ENCODE data around the gene TRIM22. TPM values are rescaled to one million over a fixed set of nuclear protein-coding genes. Genes with fewer than 3 reads are reported as not detected.

Gene TRIM22
- total and polyA plus RNA-seq, 4 donors = 11.8 to 26.0 (median 19.9) TPM

DNA sequence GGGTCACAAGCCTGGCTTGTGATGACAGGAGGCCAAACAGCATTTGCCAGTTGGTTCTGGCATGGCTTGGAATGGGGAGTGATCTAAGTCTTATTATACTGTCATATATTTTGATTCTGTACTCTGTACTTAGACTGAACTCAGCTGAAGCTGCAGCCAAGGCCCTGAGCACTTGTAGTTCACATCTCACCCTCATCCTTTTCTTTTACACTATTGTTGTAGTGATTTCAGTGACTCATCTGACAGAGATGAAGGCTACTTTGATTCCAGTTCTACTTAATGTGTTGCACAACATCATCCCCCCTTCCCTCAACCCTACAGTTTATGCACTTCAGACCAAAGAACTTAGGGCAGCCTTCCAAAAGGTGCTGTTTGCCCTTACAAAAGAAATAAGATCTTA, 47.5 kb downstream of the TRIM22 start:
- no peak for DNase-seq (ENCODE audit: low read depth in 4 of 6, low spot score in 6 of 6)
- Histone ChIP-seq H3K27me3 (ENCODE audit: control insufficient read depth, insufficient read depth, low read length) (no peaks in the 10 kb centered on the region), H3K9me3 (ENCODE audit: control insufficient read depth, insufficient read depth, low read length) (peaks cover 3% of the 10 kb centered on the region), H3K4me3 (ENCODE audit: low read depth, low read length) (no peak overlapping the region), H3K36me3 (ENCODE audit: control insufficient read depth, insufficient read depth, low read length) (no peaks in the 10 kb centered on the region), H3K4me1 (ENCODE audit: control insufficient read depth, insufficient read depth, low read length) (no peaks in the 10 kb centered on the region), H3K27ac (ENCODE audit: low read depth, low read length) (no peak overlapping the region)

DNA sequence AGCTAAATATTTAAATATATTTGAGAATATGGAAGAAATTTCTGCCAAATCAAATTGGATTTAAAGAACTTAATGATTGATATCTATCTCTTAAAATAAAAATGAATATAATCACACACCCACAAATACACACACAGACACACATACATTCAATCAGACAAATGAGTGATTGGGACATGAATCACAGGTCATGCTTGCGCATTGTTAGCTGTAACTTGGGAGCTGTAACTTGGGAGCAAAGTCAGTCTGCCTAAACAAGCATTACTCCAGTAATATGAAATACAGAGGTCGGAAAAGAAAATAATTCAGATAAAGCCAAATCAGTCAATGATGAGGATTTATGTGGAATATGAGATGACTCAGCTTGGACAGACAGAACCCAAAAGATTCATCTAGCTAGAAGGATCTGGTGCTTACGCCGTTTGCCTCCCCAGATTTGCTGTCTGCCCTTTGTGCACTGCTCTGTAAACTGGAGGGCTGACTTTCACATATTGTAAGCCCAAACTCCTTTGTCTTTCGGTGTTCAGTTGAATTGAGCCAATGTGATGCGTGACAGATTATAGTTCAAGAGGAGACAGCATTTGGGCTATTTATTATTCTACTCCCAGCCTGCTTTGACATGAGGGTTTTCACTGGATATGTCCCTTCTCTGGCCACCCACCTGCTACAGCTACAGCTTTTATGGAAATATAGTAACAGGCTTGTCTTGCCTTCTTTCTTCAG, 48.2 kb downstream of the TRIM22 start:
- H3K27ac ChIP-seq (ENCODE audit: low read depth, low read length) = no peak overlapping the region
- H3K36me3 ChIP-seq (ENCODE audit: control insufficient read depth, insufficient read depth, low read length) = no peaks in the 10 kb centered on the region
- no peaks in the 10 kb centered on the region for H3K4me1 ChIP-seq (ENCODE audit: control insufficient read depth, insufficient read depth, low read length)
- 32% methylated on average over 2 of the region's 6 CpGs for WGBS (ENCODE audit: insufficient coverage)
- no peak overlapping the region for H3K4me3 ChIP-seq (ENCODE audit: low read depth, low read length)
- peaks cover 5% of the 10 kb centered on the region for H3K9me3 ChIP-seq (ENCODE audit: control insufficient read depth, insufficient read depth, low read length)
- peak in 1 of 6 donors; percentile 5 for DNase-seq (ENCODE audit: low read depth in 4 of 6, low spot score in 6 of 6)
- H3K27me3 ChIP-seq (ENCODE audit: control insufficient read depth, insufficient read depth, low read length) = no peaks in the 10 kb centered on the region

DNA sequence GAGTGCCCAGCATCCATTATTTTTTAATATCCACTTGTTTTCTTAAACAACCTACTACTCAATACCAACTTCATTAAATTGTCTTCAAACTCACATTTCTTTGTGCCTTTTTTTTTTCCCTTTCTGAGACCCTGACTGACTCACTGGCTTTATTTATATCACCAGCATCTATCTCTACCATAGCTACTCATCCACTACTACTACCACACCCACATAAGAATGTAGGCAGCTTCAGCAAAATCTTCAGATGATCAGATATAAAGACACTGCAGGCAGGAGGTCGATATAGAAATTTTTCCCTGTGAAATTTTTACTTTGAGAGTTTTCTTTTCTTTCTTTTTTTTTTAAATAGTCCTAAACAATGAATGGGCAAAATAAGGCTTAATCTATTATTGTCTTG, 48.8 kb downstream of the TRIM22 start:
- Histone ChIP-seq H3K36me3 (ENCODE audit: control insufficient read depth, insufficient read depth, low read length) (no peaks in the 10 kb centered on the region), H3K4me1 (ENCODE audit: control insufficient read depth, insufficient read depth, low read length) (no peaks in the 10 kb centered on the region), H3K27ac (ENCODE audit: low read depth, low read length) (no peak overlapping the region), H3K27me3 (ENCODE audit: control insufficient read depth, insufficient read depth, low read length) (no peaks in the 10 kb centered on the region), H3K4me3 (ENCODE audit: low read depth, low read length) (no peak overlapping the region), H3K9me3 (ENCODE audit: control insufficient read depth, insufficient read depth, low read length) (peaks cover 5% of the 10 kb centered on the region)
- WGBS (ENCODE audit: insufficient coverage) = no CpG with 5 or more reads among the region's 1 CpG
- no peak for DNase-seq (ENCODE audit: low read depth in 4 of 6, low spot score in 6 of 6)

DNA sequence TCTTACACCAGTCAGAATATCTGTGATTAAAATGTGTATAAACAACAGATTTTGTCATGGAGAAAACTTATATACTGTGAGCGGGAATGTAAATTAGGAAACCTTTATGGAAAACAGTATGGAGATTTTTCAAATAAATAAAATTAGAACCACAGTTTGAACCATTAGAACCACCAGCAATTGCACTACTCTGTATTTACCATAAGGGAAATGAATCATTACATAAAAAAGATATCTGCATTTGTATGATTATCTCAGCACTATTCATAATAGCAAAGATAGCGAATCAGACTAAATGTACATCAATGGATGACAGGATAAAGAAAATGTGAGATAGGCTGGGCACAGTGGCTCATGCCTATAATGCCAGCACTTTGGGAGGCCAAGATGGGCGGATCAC, 57.0 kb downstream of the TRIM22 start:
- H3K27ac ChIP-seq (ENCODE audit: low read depth, low read length) = no peak overlapping the region
- no peak for DNase-seq (ENCODE audit: low read depth in 4 of 6, low spot score in 6 of 6)
- no CpG with 5 or more reads among the region's 3 CpGs for WGBS (ENCODE audit: insufficient coverage)
- no peak overlapping the region for H3K4me3 ChIP-seq (ENCODE audit: low read depth, low read length)
- H3K9me3 ChIP-seq (ENCODE audit: control insufficient read depth, insufficient read depth, low read length) = peaks cover 2% of the 10 kb centered on the region
- H3K4me1 ChIP-seq (ENCODE audit: control insufficient read depth, insufficient read depth, low read length) = no peaks in the 10 kb centered on the region
- H3K36me3 ChIP-seq (ENCODE audit: control insufficient read depth, insufficient read depth, low read length) = no peaks in the 10 kb centered on the region
- no peaks in the 10 kb centered on the region for H3K27me3 ChIP-seq (ENCODE audit: control insufficient read depth, insufficient read depth, low read length)

DNA sequence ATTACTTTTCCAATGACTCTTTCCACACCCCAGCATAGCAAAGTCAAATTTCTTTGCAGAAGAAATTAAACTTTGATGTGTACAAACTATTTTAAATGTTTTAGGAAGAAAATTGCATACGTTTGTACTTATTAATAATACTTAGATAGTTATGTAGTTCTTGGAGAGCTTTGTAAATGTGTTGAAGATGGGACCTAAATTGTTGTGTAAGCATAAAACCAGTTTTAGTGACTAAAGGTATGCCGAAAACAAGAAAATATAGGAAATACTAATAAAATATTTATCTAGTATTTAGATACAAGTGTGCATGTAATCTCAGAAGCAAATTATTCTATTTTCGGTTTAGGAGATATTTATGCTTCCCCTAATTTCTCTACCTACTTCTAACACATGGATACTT, 60.2 kb downstream of the TRIM22 start:
- no peak overlapping the region for H3K27ac ChIP-seq (ENCODE audit: low read depth, low read length)
- no peak overlapping the region for H3K4me3 ChIP-seq (ENCODE audit: low read depth, low read length)
- no peaks in the 10 kb centered on the region for H3K36me3 ChIP-seq (ENCODE audit: control insufficient read depth, insufficient read depth, low read length)
- H3K4me1 ChIP-seq (ENCODE audit: control insufficient read depth, insufficient read depth, low read length) = no peaks in the 10 kb centered on the region
- H3K27me3 ChIP-seq (ENCODE audit: control insufficient read depth, insufficient read depth, low read length) = no peaks in the 10 kb centered on the region
- H3K9me3 ChIP-seq (ENCODE audit: control insufficient read depth, insufficient read depth, low read length) = no peaks in the 10 kb centered on the region
- WGBS (ENCODE audit: insufficient coverage) = no CpG with 5 or more reads among the region's 3 CpGs
- DNase-seq (ENCODE audit: low read depth in 4 of 6, low spot score in 6 of 6) = no peak

DNA sequence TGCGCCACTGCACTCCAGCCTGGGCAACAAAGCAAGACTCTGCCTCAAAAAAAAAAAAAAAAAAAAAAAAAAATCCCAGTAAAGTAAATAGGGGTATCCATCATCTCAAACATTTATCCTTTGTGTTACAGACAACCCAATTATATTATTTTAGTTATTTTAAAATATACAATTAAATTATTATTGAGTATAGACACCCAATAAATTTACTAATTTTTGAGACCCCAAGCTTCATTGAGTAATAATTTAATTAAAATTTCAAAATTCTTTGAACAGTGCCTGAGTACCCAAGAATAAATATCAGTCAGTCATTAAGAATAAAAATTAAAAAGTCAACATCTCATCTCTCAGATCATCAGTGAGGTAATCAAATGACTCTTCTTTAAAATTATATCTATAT, 64.4 kb downstream of the TRIM22 start, which contains the start of gene OR52N4:
OR52N4 (plus strand) TSS at position 301 of the 400 bp plus-strand sequence. CDS start 498 bp downstream, outside the sequence.
- no peaks in the 10 kb centered on the region for H3K4me1 ChIP-seq (ENCODE audit: control insufficient read depth, insufficient read depth, low read length)
- H3K9me3 ChIP-seq (ENCODE audit: control insufficient read depth, insufficient read depth, low read length) = no peaks in the 10 kb centered on the region
- no CpG with 5 or more reads among the region's 1 CpG for WGBS (ENCODE audit: insufficient coverage)
- H3K27me3 ChIP-seq (ENCODE audit: control insufficient read depth, insufficient read depth, low read length) = no peaks in the 10 kb centered on the region
- no peak within 1 kb of the TSS for H3K27ac ChIP-seq (ENCODE audit: low read depth, low read length)
- H3K36me3 ChIP-seq (ENCODE audit: control insufficient read depth, insufficient read depth, low read length) = no peaks in the 10 kb centered on the region
- H3K4me3 ChIP-seq (ENCODE audit: low read depth, low read length) = no peak within 1 kb of the TSS
- DNase-seq (ENCODE audit: low read depth in 4 of 6, low spot score in 6 of 6) = no peak

Other genes with a start within 250 kb of the TRIM22 start
- under 1 TPM in 1 of 2 donors, not detected in 1; 0.28 TPM for gene OR51I1, start 248.3 kb upstream of the TRIM22 start, total RNA-seq
- not detected for gene OR51I1, start 248.3 kb upstream of the TRIM22 start, polyA plus RNA-seq (ENCODE audit: insufficient read length in 2 of 2)
- gene OR51I2, start 240.5 kb upstream of the TRIM22 start, total RNA-seq = not detected
- not detected for gene OR51I2, start 240.5 kb upstream of the TRIM22 start, polyA plus RNA-seq (ENCODE audit: insufficient read length in 2 of 2)
- gene OR52D1, start 201.1 kb upstream of the TRIM22 start, total RNA-seq = not detected
- gene OR52D1, start 201.1 kb upstream of the TRIM22 start, polyA plus RNA-seq (ENCODE audit: insufficient read length in 2 of 2) = not detected
- under 1 TPM; 0.10 to 0.39 TPM for gene UBQLN3, start 179.8 kb upstream of the TRIM22 start, total RNA-seq
- gene UBQLN3, start 179.8 kb upstream of the TRIM22 start, polyA plus RNA-seq (ENCODE audit: insufficient read length in 2 of 2) = not detected
- under 1 TPM; 0.30 to 0.55 TPM for gene UBQLNL, start 173.1 kb upstream of the TRIM22 start, total RNA-seq
- gene UBQLNL, start 173.1 kb upstream of the TRIM22 start, polyA plus RNA-seq (ENCODE audit: insufficient read length in 2 of 2) = under 1 TPM; 0.33 to 0.59 TPM
- under 1 TPM; 0.40 to 0.55 TPM for gene OR52H1, start 141.2 kb upstream of the TRIM22 start, total RNA-seq
- not detected for gene OR52H1, start 141.2 kb upstream of the TRIM22 start, polyA plus RNA-seq (ENCODE audit: insufficient read length in 2 of 2)
- not detected for gene OR52B6, start 108.9 kb upstream of the TRIM22 start, total RNA-seq
- gene OR52B6, start 108.9 kb upstream of the TRIM22 start, polyA plus RNA-seq (ENCODE audit: insufficient read length in 2 of 2) = not detected
- 1 to 10 TPM; 3.3 to 4.3 TPM for gene TRIM6, start 93.2 kb upstream of the TRIM22 start, total RNA-seq
- gene TRIM6, start 93.2 kb upstream of the TRIM22 start, polyA plus RNA-seq (ENCODE audit: insufficient read length in 2 of 2) = 1 to 10 TPM; 1.1 to 1.7 TPM
- 10 to 100 TPM in 1 of 2 donors, 1 to 10 TPM in 1; 6.6 to 15.1 TPM for gene TRIM34, start 64.8 kb upstream of the TRIM22 start, total RNA-seq
- 1 to 10 TPM; 3.5 to 4.4 TPM for gene TRIM34, start 64.8 kb upstream of the TRIM22 start, polyA plus RNA-seq (ENCODE audit: insufficient read length in 2 of 2)
- gene TRIM5, start 4.7 kb upstream of the TRIM22 start, total RNA-seq = 10 to 100 TPM; 15.3 to 25.5 TPM
- 10 to 100 TPM; 10.4 to 12.3 TPM for gene TRIM5, start 4.7 kb upstream of the TRIM22 start, polyA plus RNA-seq (ENCODE audit: insufficient read length in 2 of 2)
- gene OR56B1, start 46.7 kb downstream of the TRIM22 start, total RNA-seq = not detected
- not detected for gene OR56B1, start 46.7 kb downstream of the TRIM22 start, polyA plus RNA-seq (ENCODE audit: insufficient read length in 2 of 2)
- gene OR52N4, start 64.5 kb downstream of the TRIM22 start, total RNA-seq = under 1 TPM in 1 of 2 donors, not detected in 1; 0.20 TPM
- under 1 TPM in 1 of 2 donors, not detected in 1; 0.33 TPM for gene OR52N4, start 64.5 kb downstream of the TRIM22 start, polyA plus RNA-seq (ENCODE audit: insufficient read length in 2 of 2)
- gene OR52N5, start 93.6 kb downstream of the TRIM22 start, total RNA-seq = not detected
- gene OR52N5, start 93.6 kb downstream of the TRIM22 start, polyA plus RNA-seq (ENCODE audit: insufficient read length in 2 of 2) = not detected
- gene OR52N1, start 101.5 kb downstream of the TRIM22 start, total RNA-seq = not detected
- not detected for gene OR52N1, start 101.5 kb downstream of the TRIM22 start, polyA plus RNA-seq (ENCODE audit: insufficient read length in 2 of 2)
- gene OR52N2, start 119.1 kb downstream of the TRIM22 start, total RNA-seq = not detected
- gene OR52N2, start 119.1 kb downstream of the TRIM22 start, polyA plus RNA-seq (ENCODE audit: insufficient read length in 2 of 2) = not detected
- gene OR52E6, start 152.1 kb downstream of the TRIM22 start, total RNA-seq = not detected
- not detected for gene OR52E6, start 152.1 kb downstream of the TRIM22 start, polyA plus RNA-seq (ENCODE audit: insufficient read length in 2 of 2)
- gene OR52E8, start 167.9 kb downstream of the TRIM22 start, total RNA-seq = not detected
- gene OR52E8, start 167.9 kb downstream of the TRIM22 start, polyA plus RNA-seq (ENCODE audit: insufficient read length in 2 of 2) = not detected
- not detected for gene OR52E4, start 190.8 kb downstream of the TRIM22 start, total RNA-seq
- not detected for gene OR52E4, start 190.8 kb downstream of the TRIM22 start, polyA plus RNA-seq (ENCODE audit: insufficient read length in 2 of 2)
- not detected for gene OR52E5, start 203.4 kb downstream of the TRIM22 start, total RNA-seq
- gene OR52E5, start 203.4 kb downstream of the TRIM22 start, polyA plus RNA-seq (ENCODE audit: insufficient read length in 2 of 2) = not detected

Data from spinal cord (tissue), 10 donors.